Activated CD4-positive, alpha-beta T cell treated with anti-CD3 and anti-CD28 coated beads for 1 hour (primary cell): ENCODE results near the gene BCAN.
"Not testable (repeated sequence)": the region's sequence is repeated elsewhere in the genome, so short reads cannot be mapped to it uniquely, and the experiment has no call there.

Experiments used
- DNase-seq: peaks from one replicate; pipeline ENCODE4 v3.0.0-alpha.2; 2020

BCAN gene

GRCh38 chr1:156641761-156642264, at the start of gene BCAN:
TSS of gene BCAN (plus strand) at chr1:156642117. CDS start at chr1:156646055, 3,938 bp downstream.
- no peak for DNase-seq

GRCh38 chr1:156592158-156592909, 49.6 kb upstream of the BCAN start:
- no peak for DNase-seq

GRCh38 chr1:156592910-156593660, 48.8 kb upstream of the BCAN start:
- DNase-seq = no peak

GRCh38 chr1:156593661-156593989, 48.3 kb upstream of the BCAN start:
- DNase-seq = no peak

- DNase-seq = no peak
Measured at GRCh38 chr1:156594190-156594589, 47.7 kb upstream of the BCAN start.

GRCh38 chr1:156595016-156595415, 46.9 kb upstream of the BCAN start:
- no peak for DNase-seq

- DNase-seq = no peak
Measured at GRCh38 chr1:156596426-156596825, 45.5 kb upstream of the BCAN start.

- DNase-seq = no peak
Measured at GRCh38 chr1:156598125-156598524, 43.8 kb upstream of the BCAN start.

GRCh38 chr1:156598731-156599432, 43.0 kb upstream of the BCAN start:
- DNase-seq = no peak

GRCh38 chr1:156599811-156600210, 42.1 kb upstream of the BCAN start:
- no peak for DNase-seq

- no peak for DNase-seq
Measured at GRCh38 chr1:156600733-156601121, 41.2 kb upstream of the BCAN start.

GRCh38 chr1:156601122-156601830, 40.6 kb upstream of the BCAN start, which contains the start of gene GPATCH4:
TSS of gene GPATCH4 (minus strand) at chr1:156601479.
- DNase-seq = peak; percentile 62

GRCh38 chr1:156601892-156602291, 40.0 kb upstream of the BCAN start:
- DNase-seq = no peak

GRCh38 chr1:156602557-156602993, 39.3 kb upstream of the BCAN start:
- DNase-seq = no peak

GRCh38 chr1:156607344-156607743, 34.6 kb upstream of the BCAN start:
- not testable (repeated sequence) for DNase-seq

GRCh38 chr1:156608036-156608674, 33.8 kb upstream of the BCAN start:
- DNase-seq = peak; percentile 29

GRCh38 chr1:156608981-156609380, 32.9 kb upstream of the BCAN start:
- peak; percentile 37 for DNase-seq

- not testable (repeated sequence) for DNase-seq
Measured at GRCh38 chr1:156610072-156610471, 31.8 kb upstream of the BCAN start.

- DNase-seq = no peak
Measured at GRCh38 chr1:156612666-156613065, 29.3 kb upstream of the BCAN start.

- DNase-seq = no peak
Measured at GRCh38 chr1:156615946-156616345, 26.0 kb upstream of the BCAN start.

- DNase-seq = no peak
Measured at GRCh38 chr1:156616463-156616862, 25.5 kb upstream of the BCAN start.
